ENCODE results near the gene TNNT2.

Gene TNNT2

GRCh38 chr1:201376464-201377374 is 761 bp downstream of the TNNT2 start:
- peak; percentile 34 for DNase-seq (ENCODE audit: low spot score)

- DNase-seq (ENCODE audit: low spot score), result no peak
These were observed 1.4 kb downstream of the TNNT2 start for GRCh38 chr1:201376107-201376463.

GRCh38 chr1:201375169-201375568 is 2.3 kb downstream of the TNNT2 start:
- DNase-seq (ENCODE audit: low spot score), result no peak

- DNase-seq (ENCODE audit: low spot score), result no peak
These were observed 3.1 kb downstream of the TNNT2 start for GRCh38 chr1:201374364-201374763.

- no peak for DNase-seq (ENCODE audit: low spot score)
These were observed 5.7 kb downstream of the TNNT2 start for GRCh38 chr1:201371792-201372191.

DNA sequence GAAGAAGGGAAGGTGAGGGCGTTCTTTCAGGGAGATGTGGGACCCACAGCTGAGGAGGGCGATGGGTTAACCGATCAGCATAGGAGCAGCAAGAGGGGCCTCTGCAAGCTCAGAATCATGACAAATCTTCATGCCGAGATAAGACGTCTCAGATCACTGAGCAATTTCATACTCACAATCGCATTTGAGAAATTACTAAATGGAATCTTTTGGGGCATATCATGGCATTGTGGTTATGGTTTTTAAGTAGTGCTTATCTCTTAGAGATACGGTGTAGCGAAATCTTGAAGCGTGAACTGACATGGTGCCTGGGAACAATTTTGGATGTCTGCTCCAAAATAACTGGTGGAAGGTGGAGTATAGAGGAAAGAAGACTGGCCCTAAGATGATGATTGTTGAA is 6.2 kb downstream of the TNNT2 start:
- no peak for DNase-seq (ENCODE audit: low spot score)

DNA sequence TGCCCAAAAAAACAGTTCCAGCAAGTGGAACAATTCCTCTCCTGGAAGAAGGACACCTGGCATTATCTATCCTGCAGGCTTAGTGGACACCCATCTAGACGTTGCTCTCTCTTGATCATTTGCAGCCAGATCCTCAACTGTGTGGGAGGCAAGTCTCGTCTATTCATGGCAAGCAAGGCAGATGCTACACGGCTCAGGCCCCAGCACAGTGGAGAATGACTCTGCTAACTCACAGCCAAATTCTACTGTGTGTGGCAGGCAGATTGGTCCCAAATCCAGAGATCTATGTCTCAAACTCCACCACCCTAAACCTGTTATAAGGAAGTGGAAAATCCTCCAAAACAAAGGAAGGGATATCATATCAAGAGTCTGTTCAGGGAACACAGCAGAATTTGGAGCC is 7.0 kb downstream of the TNNT2 start:
- DNase-seq (ENCODE audit: low spot score), result no peak

GRCh38 chr1:201369209-201369608 is 8.3 kb downstream of the TNNT2 start:
- no peak for DNase-seq (ENCODE audit: low spot score)

DNA sequence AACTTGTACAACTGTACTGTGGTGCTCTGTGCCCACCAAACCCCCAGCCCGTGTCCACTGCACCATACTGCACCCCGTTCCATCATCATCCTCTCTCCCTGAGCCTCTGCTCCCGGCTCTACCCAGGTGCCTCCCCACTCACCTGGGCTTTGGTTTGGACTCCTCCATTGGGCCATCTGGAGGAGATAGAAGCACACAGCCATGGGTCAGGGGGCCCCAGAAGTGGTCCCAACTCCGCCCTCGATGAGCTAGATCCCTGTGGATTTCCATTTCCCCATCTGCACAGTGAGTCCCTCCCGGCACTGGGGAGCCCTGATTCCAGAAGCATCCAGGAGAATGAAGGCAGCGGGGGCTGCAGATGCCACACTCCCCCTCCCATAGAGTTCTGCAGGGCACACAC is 10.8 kb downstream of the TNNT2 start:
- no peak for DNase-seq (ENCODE audit: low spot score)

GRCh38 chr1:201365251-201365650 is 12.2 kb downstream of the TNNT2 start:
- no peak for DNase-seq (ENCODE audit: low spot score)

DNA sequence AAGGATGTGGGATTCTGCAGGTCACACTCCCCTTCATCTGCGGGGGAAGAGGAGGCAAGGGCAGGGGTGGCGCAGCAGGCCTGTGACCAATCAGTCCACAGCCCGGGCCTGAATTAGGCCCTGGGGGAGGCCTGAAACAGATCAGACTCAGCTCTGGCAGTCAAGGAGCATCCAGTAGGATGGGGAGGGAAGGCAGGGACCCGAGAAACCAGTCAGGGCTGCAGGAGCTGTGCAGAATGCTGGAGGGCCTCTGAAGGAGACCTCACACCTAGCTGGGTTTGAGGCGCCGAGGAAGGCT is 12.7 kb downstream of the TNNT2 start:
- DNase-seq (ENCODE audit: low spot score), result no peak

DNA sequence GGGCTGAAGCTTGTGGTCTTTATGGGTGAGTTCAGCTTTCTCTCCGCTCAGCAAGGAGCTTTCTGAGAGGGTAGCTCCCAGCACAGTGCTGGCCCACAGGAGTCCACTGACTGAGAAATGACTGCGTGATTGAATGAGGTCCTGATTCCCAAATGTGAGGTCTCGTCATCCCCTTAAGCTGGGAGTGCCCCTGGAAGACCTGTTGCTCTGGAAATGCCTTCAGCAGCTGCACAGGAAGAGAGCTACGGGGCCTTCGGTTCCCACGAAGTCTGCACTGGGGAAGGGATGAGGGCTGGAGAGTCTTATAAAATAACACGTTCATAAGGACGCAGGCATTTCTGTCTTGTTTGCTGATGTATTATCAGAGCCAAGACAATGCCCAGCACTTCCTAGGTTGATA is 14.0 kb downstream of the TNNT2 start:
- DNase-seq (ENCODE audit: low spot score), result no peak

DNA sequence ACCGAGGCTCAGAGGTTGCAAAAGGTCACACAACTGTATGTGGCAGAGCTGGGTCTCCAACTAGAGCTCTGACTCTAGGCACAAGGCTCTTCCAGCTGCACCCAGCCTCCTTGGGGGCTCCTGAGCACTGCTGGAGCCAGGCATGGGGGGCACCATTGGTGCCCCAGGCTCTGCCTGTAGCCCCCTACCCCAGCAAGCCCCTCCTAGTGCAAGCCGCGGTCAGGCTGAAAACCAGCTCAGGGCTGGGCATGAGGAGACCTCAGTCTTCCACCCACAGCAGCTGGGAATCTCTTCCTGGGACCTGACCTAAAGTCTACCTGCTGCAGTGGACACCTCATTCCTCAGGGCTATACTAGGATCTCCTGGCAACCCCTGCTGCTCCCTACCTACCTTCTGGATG is 14.6 kb downstream of the TNNT2 start:
- DNase-seq (ENCODE audit: low spot score), result no peak

DNA sequence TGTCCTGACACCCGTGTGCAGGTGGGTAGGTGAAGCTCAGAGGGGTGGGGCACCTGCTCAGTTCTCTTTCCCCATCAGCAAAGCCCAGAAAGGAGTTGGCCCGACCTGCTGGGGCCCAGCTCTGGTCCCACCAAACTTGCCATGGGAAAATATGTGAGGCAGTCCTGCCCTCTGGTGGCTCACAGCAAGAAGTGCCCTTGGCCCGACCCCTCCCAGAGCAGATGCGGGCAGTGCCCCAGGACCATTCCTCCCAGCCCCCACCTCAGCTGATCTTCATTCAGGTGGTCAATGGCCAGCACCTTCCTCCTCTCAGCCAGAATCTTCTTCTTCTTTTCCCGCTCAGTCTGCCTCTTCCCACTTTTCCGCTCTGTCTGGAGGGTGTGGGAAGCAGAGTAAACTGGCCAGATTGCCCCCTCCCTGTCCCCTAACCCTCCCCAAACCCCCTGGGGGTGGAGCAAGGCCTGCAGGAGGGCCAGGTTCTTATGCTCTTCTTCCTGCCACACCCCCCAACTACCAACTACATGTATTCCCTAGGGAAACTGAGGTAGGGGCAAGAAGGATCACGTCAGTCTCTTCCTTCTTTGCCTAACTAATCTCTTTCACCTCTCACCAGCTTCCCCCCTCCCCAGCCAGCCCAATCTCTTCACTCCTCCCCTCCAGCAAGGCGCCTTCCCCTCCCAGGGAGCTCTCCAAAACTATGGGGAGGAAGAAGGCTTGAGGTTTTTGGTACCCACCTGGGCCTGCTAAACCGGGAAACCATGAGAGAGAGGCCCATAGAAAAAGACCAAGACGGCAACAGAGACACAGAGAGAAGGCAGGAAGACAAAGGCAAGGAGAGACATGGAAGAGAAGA is 15.6 kb downstream of the TNNT2 start:
- peak; percentile 71 for DNase-seq (ENCODE audit: low spot score)

- DNase-seq (ENCODE audit: low spot score), result no peak
These were observed 16.4 kb downstream of the TNNT2 start for GRCh38 chr1:201360901-201361651.

DNA sequence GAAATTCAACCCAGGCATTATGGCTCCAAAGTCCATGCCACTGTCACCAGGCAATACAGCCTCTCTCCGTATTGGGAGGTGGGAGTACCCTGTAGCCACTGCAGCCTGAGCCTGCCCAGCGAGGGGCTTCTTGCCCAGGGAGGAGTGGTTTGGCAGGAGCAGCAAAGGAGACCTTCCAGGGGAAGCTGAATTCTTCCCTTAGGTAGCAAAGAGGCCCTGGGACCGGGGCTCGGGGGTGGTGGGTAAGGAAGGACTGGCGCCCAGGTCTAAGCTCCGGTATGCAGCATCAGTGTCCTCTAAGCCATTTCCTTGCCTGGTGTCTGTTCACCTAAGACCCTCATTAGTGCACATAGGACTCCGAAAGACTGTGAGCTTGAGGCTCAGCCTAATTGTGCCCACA is 17.0 kb downstream of the TNNT2 start:
- no peak for DNase-seq (ENCODE audit: low spot score)

DNA sequence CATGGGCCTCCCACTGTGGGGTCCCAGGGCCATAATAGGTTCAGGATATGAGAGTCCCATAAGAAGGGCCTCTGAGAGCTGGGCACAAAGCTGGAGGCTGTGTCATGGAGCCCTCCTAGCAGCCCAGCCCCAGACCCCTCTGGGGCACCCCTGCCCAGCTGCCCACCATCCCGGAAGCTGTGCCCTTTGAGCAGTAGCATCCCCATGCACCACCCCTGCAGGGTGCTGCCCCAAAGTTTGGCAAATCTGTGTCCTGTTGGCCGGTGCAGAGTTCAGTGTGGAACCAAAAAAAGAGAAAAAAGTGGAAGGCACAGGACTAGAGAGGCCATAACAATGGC is 17.6 kb downstream of the TNNT2 start:
- DNase-seq (ENCODE audit: low spot score), result no peak

DNA sequence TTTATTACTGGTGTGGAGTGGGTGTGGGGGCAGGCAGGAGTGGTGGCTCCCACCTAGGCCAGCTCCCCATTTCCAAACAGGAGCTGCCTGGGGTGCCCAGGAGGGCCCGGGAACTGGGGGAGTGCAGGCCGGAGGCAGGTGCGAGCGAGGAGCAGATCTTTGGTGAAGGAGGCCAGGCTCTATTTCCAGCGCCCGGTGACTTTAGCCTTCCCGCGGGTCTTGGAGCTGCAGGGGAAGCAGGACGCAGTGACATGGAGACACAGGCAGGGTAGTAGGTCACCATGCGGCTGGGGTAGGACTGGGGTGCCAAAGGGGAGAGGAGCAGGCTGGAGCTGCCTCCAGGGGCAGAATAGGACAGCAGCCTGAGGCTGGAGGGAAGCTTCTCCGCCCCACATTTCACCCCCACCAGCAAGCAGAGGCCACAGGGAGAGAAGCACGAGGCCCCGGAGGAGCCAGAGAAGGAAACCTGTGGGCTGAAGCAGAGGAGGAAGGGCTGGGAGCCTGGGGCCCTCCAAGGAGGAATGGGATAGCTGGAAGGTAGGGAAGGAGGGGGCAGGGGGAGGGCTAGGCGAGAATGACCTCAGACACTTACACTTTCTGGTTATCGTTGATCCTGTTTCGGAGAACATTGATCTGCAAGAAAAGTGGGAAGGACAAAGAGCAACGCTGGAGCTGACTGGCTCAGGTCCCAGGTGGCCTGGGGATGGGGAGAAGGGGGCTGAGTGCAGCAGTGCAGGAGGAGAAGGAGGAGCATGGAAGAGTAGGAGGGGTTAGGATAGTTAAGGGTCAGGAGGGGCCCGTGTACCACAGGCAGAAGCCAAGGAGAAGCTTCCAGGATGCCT is 18.2 kb downstream of the TNNT2 start:
- no peak for DNase-seq (ENCODE audit: low spot score)

- no peak for DNase-seq (ENCODE audit: low spot score)
These were observed 18.9 kb downstream of the TNNT2 start for GRCh38 chr1:201358596-201358995.

DNA sequence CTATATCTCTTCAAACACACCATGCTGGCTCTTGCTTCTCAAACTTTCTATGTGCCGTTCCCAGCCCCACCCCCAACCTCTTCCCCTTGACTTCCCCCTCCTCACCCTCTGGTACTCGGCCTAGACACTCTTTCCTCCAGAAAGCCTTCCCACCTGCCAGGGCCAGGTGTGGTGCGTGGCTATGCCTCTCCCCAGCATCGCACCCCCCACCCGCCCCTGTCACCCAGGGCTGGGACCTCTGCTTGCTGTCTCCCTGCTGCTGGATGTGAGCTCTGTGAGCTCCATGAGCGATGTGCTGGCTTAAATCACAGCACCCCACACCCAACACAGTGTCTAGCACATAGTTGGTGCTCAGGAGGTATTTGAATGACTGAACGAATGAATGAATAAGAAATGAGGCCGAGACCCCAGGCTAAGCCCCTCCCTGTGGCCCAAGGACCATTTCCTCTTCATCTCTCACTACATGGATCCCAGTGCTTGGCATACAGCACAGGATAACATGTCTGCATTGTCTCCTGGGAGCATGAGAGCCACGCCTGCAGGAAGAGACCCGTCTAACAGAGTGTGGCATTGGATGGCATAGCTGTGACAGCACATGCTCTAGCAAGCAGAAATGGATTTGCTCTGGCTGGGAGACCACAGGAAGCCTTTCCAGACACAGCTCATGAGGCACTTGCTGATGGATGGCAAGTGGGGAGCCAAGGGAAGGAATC is 19.7 kb downstream of the TNNT2 start:
- no peak for DNase-seq (ENCODE audit: low spot score)

DNA sequence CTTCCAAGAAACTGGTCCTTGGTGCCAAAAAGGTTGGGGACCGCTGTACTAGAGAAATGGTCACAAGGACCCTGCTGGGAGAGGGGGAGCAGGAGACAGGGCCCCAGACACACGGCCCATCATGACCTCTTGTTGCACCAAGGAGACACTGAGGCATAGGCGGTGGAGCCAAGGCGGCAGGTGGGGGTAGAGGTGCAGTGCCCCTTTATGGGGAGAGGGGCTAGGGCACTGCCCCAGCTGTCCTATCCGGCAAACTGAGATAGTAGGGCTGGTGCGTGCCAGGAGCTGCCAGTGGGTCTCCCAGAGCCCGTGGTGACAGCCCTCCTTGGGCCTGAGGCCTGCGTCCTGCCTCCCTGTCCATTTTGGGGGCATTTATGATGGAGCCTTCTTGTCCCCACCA is 20.3 kb downstream of the TNNT2 start:
- DNase-seq (ENCODE audit: low spot score), result no peak
